Stomach (tissue), 9 donors: ENCODE data around the gene SLC4A11. TPM values are rescaled to one million over a fixed set of nuclear protein-coding genes. Genes with fewer than 3 reads are reported as not detected.

Source experiments
- DNase-seq, 2 donors: peaks; one replicate each; pipeline versions ENCODE4 v3.0.0 to v3.0.0-alpha.2; 2013 to 2019
- H3K27ac ChIP-seq, 5 donors: fragments of 200-600 bp in 4 of 5; sonication (generic) in 4 of 5; one replicate each; pipeline ENCODE4 v1.5.1; 2013 to 2019; ENCODE audit warnings: mild to moderate bottlenecking in 1 of 5, moderate library complexity in 1 of 5
- H3K27me3 ChIP-seq, 3 donors: fragments of 200-600 bp; sonication (generic); one replicate each; pipeline ENCODE4 v1.5.1; 2017 to 2019; ENCODE audit warnings: mixed run types in 1 of 3
- H3K36me3 ChIP-seq, 4 donors: fragments of 200-600 bp; sonication (generic); 1 replicate in 3 of 4; 2 replicates in 1 of 4; pipeline ENCODE4 v1.5.1; 2016 to 2019
- H3K4me1 ChIP-seq, 4 donors: fragments of 200-600 bp; sonication (generic); one replicate each; pipeline ENCODE4 v1.5.1; 2016 to 2019
- H3K4me3 ChIP-seq, 4 donors: fragments of 200-600 bp; sonication (generic) in 3 of 4; one replicate each; pipeline ENCODE4 v1.5.1; 2016 to 2019; ENCODE audit warnings: mild to moderate bottlenecking in 1 of 4
- H3K9me3 ChIP-seq, 4 donors: fragments of 200-600 bp; sonication (generic); one replicate each; pipeline ENCODE4 v1.5.1; 2016 to 2019
- CTCF ChIP-seq, 7 experiments: fragments of 450-650 bp in 4 of 7; fragments of 200-600 bp in 3 of 7; sonication (generic) in 3 of 7; IDR thresholded peaks; one replicate each; pipeline ENCODE4 v1.5.1; 2016 to 2019; ENCODE audit warnings: antibody characterized with exemption in 7 of 7, control low read depth in 2 of 7, mild to moderate bottlenecking in 1 of 7
- EP300 ChIP-seq: sonication (generic); formaldehyde crosslinking; IDR thresholded peaks from one replicate; pipeline ENCODE4 v1.6.1; 2017; ENCODE audit warnings: antibody characterized with exemption
- POLR2A ChIP-seq, 4 donors: fragments of 450-650 bp; IDR thresholded peaks; one replicate each; pipeline ENCODE4 v1.6.1; 2016; ENCODE audit warnings: antibody characterized with exemption in 4 of 4, control low read depth in 2 of 4, mild to moderate bottlenecking in 1 of 4, moderate library complexity in 1 of 4
- POLR2AphosphoS5 ChIP-seq, 3 donors: sonication (generic); formaldehyde crosslinking; IDR thresholded peaks; one replicate each; pipeline ENCODE4 v1.6.1; 2016; ENCODE audit warnings: antibody characterized with exemption in 3 of 3
- WGBS, 5 donors: extraction: QIAGEN DNeasy Blood & Tissue Kit in 3 of 5; methylation state at CpG; one replicate each; pipeline versions ENCODE4 v1.1.5 to v1.1.7; 2013 to 2018; 5-methylcytosine and 5-hydroxymethylcytosine counted together
- intact Hi-C: fragments of 100-400 bp; cut with DNase I; formaldehyde crosslinking; loops from one replicate; pipeline ENCODE4 v1.15.1; 2023; ENCODE audit warnings: low total_unique reads
- polyA plus RNA-seq, 3 donors: library from polyadenylated mRNA; stranded (reverse); fragments of 200-250 nt; gene quantifications; one replicate each; pipeline ENCODE4 v1.2.3, GENCODE V29; 2013
- total RNA-seq, 5 donors: library from RNA; depleted of rRNA; stranded (reverse); fragments of >200 nt; gene quantifications; one replicate each; pipeline versions ENCODE4 v1.1.0 to v1.2.3, GENCODE V29; 2014 to 2016
- donor health status: healthy with polysubstance abuse.
- donor health status: Bipolar disorder and iron deficiency.
- donor health status: healthy.

SLC4A11 gene
- total and polyA plus RNA-seq, 8 donors, result 0.37 to 22.3 (median 5.8) TPM; not detected in 1

DNA sequence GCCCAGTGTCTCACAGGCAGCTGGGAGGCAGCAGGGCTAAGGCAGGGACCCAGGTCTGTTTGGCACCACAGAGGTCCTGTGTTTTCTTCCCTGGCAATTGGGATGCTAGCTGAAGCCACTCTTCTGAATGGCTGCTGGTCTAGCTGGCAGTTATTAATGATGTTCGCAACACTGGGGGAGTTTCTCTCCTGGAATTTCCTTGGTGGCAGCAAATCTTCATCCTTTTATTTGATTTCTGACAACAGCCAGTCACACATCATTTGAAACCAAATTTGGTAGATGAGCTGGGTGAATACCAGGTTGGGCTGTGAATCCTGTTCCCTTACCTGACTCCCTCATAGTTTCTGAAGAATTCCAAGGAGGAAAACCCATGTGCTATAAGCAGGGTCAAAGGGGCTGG is 40.8 kb upstream of the SLC4A11 start:
- intact Hi-C loops, result no loop called here
- WGBS, 5 donors, result 90 to 100% (median 100%) methylated on average over 1 of the region's 1 CpG
- TF ChIP-seq POLR2AphosphoS5 (IDR thresholded peaks at IDR 0.05), result no peak
- TF ChIP-seq POLR2A (IDR thresholded peaks at IDR 0.05), result no peak
- no peak for TF ChIP-seq CTCF (IDR thresholded peaks at IDR 0.05)
- no peak for TF ChIP-seq EP300

DNA sequence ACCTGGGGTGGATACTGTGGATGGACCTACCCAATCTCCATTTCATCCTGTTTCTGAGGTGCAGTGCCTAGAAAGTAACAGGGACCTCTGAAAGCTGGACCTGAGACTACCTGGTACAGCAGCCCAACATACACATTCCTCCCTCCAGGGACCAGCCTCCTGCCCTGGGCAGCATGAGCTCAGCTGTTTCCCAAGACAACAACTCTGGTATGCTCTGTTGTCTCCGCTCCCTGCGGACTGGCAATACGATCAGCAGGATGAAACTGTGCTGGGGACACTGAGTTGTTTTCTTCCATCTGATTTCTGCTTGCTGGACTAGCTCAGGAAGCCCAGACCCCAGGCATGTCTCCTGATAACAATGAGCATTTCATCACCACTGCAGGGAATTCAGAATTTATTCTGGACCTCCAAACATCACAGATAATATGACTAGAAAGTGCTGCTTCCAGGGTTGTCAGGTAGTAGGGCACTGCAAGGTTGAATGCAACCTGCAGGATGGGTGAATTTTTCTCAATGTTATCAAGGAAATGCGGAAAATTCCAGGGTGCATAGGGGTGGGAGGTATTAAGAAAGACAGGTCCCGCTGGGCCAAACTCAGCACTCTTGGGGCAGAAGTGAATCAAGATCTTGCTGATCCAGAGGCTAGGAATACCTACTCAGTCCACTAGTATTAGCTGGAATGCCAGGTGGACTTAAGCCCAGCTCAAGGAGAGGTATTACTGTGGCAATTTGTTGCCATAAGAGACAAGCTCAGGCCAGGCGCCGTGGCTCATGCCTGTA is 38.9 kb upstream of the SLC4A11 start:
- Histone ChIP-seq H3K27ac (no peak overlapping the region), H3K9me3 (no peaks in the 10 kb centered on the region), H3K36me3 (peaks cover 60 to 100% (median 98%) of the 10 kb centered on the region in 4 donors), H3K4me3 (no peak overlapping the region), H3K27me3 (no peaks in the 10 kb centered on the region), H3K4me1 (no peaks in the 10 kb centered on the region)
- TF ChIP-seq POLR2AphosphoS5 (IDR thresholded peaks at IDR 0.05), result no peak
- no peak for TF ChIP-seq CTCF (IDR thresholded peaks at IDR 0.05)
- TF ChIP-seq POLR2A (IDR thresholded peaks at IDR 0.05), result no peak
- no peak for TF ChIP-seq EP300
- 92 to 95% (median 95%) methylated on average over 7 of the region's 7 CpGs for WGBS, 5 donors
- intact Hi-C loops, result no loop called here
- no peak for DNase-seq

More for the DNA sequence above, 40.8 kb upstream of the SLC4A11 start:
- peaks cover 58 to 99% (median 95%) of the 10 kb centered on the region in 4 donors for H3K36me3 ChIP-seq
- no peak for DNase-seq
- H3K27me3 ChIP-seq, result no peaks in the 10 kb centered on the region
- no peak overlapping the region for H3K4me3 ChIP-seq
- H3K4me1 ChIP-seq, result no peaks in the 10 kb centered on the region
- H3K9me3 ChIP-seq, result no peaks in the 10 kb centered on the region
- H3K27ac ChIP-seq, result no peak overlapping the region

GRCh38 chr20:3276680-3277015 is 37.7 kb upstream of the SLC4A11 start:
- TF ChIP-seq POLR2A (IDR thresholded peaks at IDR 0.05), result no peak
- no peak for TF ChIP-seq CTCF (IDR thresholded peaks at IDR 0.05)
- TF ChIP-seq POLR2AphosphoS5 (IDR thresholded peaks at IDR 0.05), result no peak
- no peak for TF ChIP-seq EP300
- peak in 1 of 2 donors; percentile 32 for DNase-seq
- WGBS, 5 donors, result 38 to 55% (median 46%) methylated on average over 1 of the region's 1 CpG
- no peak overlapping the region for H3K27ac ChIP-seq
- no peaks in the 10 kb centered on the region for H3K4me1 ChIP-seq
- H3K4me3 ChIP-seq, result no peak overlapping the region
- intact Hi-C loops, result no loop called here
- H3K27me3 ChIP-seq, result no peaks in the 10 kb centered on the region
- H3K9me3 ChIP-seq, result no peaks in the 10 kb centered on the region
- H3K36me3 ChIP-seq, result peaks cover 59 to 100% (median 96%) of the 10 kb centered on the region in 4 donors

GRCh38 chr20:3275966-3276679 is 37.1 kb upstream of the SLC4A11 start:
- intact Hi-C loops, result no loop called here
- TF ChIP-seq CTCF (IDR thresholded peaks at IDR 0.05) (no peak), POLR2AphosphoS5 (IDR thresholded peaks at IDR 0.05) (no peak), POLR2A (IDR thresholded peaks at IDR 0.05) (no peak), EP300 (no peak)
- DNase-seq, result no peak
- 88 to 96% (median 94%) methylated on average over 2 of the region's 2 CpGs for WGBS, 5 donors
- Histone ChIP-seq H3K4me3 (no peak overlapping the region), H3K27me3 (no peaks in the 10 kb centered on the region), H3K4me1 (no peaks in the 10 kb centered on the region), H3K9me3 (no peaks in the 10 kb centered on the region), H3K36me3 (peaks cover 53 to 100% (median 95%) of the 10 kb centered on the region in 4 donors), H3K27ac (no peak overlapping the region)
